SKM-1 (cell line): ENCODE measurements around the gene DIABLO.
"Not testable (repeated sequence)": the region's sequence is repeated elsewhere in the genome, so short reads cannot be mapped to it uniquely, and the experiment has no call there.

ENCODE experiments used
- DNase-seq: peaks from one replicate; lab custom pipeline; 2025; ENCODE audit not compliant: unreplicated experiment; lab: John Stamatoyannopoulos, UW

Gene DIABLO

GRCh38 chr12:122190842-122191668 is 34.8 kb downstream of the DIABLO start:
- DNase-seq: no peak

- DNase-seq: no peak
These were observed 36.0 kb downstream of the DIABLO start for GRCh38 chr12:122189626-122190475.

- no peak for DNase-seq
These were observed 38.4 kb downstream of the DIABLO start for GRCh38 chr12:122187466-122187865.

- DNase-seq: no peak
These were observed 40.3 kb downstream of the DIABLO start for GRCh38 chr12:122185494-122186082.

- no peak for DNase-seq
These were observed 40.8 kb downstream of the DIABLO start for GRCh38 chr12:122185079-122185478.

GRCh38 chr12:122184517-122184916 is 41.3 kb downstream of the DIABLO start:
- DNase-seq: no peak

- DNase-seq: no peak
These were observed 42.3 kb downstream of the DIABLO start for GRCh38 chr12:122183588-122183940.

- DNase-seq: no peak
These were observed 42.8 kb downstream of the DIABLO start, which contains the start of gene LRRC43 for GRCh38 chr12:122182887-122183587. TSS of gene LRRC43 (plus strand) at chr12:122183123. CDS start at chr12:122183145, 22 bp downstream.

GRCh38 chr12:122176473-122176872 is 49.4 kb downstream of the DIABLO start:
- not testable (repeated sequence) for DNase-seq

GRCh38 chr12:122174155-122174845 is 51.6 kb downstream of the DIABLO start, which contains the start of gene IL31:
TSS of gene IL31 (minus strand) at chr12:122174221. CDS start at chr12:122174172, 49 bp downstream.
- no peak for DNase-seq

- DNase-seq: no peak
These were observed 53.5 kb downstream of the DIABLO start for GRCh38 chr12:122172262-122172939.

- no peak for DNase-seq
These were observed 54.5 kb downstream of the DIABLO start for GRCh38 chr12:122171399-122171798.

GRCh38 chr12:122168492-122168891 is 57.4 kb downstream of the DIABLO start:
- DNase-seq: no peak

GRCh38 chr12:122167356-122167925 is 58.4 kb downstream of the DIABLO start:
- DNase-seq: no peak

- DNase-seq: no peak
These were observed 59.2 kb downstream of the DIABLO start for GRCh38 chr12:122166422-122167349.

GRCh38 chr12:122162976-122163375 is 62.9 kb downstream of the DIABLO start:
- DNase-seq: no peak

GRCh38 chr12:122161682-122162081 is 64.2 kb downstream of the DIABLO start:
- DNase-seq: no peak

GRCh38 chr12:122160761-122161160 is 65.1 kb downstream of the DIABLO start:
- DNase-seq: no peak
